ENCODE data around the gene RAB3D.

RAB3D gene

GRCh38 chr19:11373885-11374432, 34.5 kb upstream of the RAB3D start:
- Histone ChIP-seq H3K79me1 (ENCODE audit: low read depth, low read length) (peaks cover 3% of the 10 kb centered on the region), H2BK15ac (ENCODE audit: low read length) (peak overlapping the region; percentile 39), H3K14ac (ENCODE audit: low read length) (no peak overlapping the region), H3K36me3 (replicated peaks in 1 of 2; ENCODE audit: control insufficient read depth in 2 of 2, insufficient read depth in 2 of 2, low read length in 2 of 2) (peaks cover 0 to 18% of the 10 kb centered on the region in 2 donors), H3K4me2 (ENCODE audit: insufficient read depth, low read length, poor library complexity, severe bottlenecking) (peak overlapping the region; percentile 71), H2BK5ac (ENCODE audit: low read length) (no peak overlapping the region), H3K9ac (ENCODE audit: low read depth, low read length, poor library complexity) (no peak overlapping the region), H2BK12ac (ENCODE audit: low read length) (no peak overlapping the region), H4K8ac (ENCODE audit: low read depth, low read length) (no peak overlapping the region), H2BK120ac (ENCODE audit: low read depth, low read length) (peak overlapping the region; percentile 9), H3K18ac (ENCODE audit: low read length) (peak overlapping the region; percentile 77), H4K91ac (ENCODE audit: low read depth, low read length, poor library complexity) (peak overlapping the region; percentile 98), H3K27ac (replicated peaks; ENCODE audit: low read length) (peak overlapping the region; percentile 63), H3K27me3 (ENCODE audit: control insufficient read depth in 3 of 3, insufficient read depth in 3 of 3, low read depth in 1 of 3, low read length in 3 of 3) (no peaks in the 10 kb centered on the region), H3K23ac (ENCODE audit: low read depth, low read length, poor library complexity) (no peak overlapping the region), H2AFZ (ENCODE audit: low read length) (peak overlapping the region; percentile 92), H3K9me3 (replicated peaks in 1 of 2; ENCODE audit: control insufficient read depth in 2 of 2, insufficient read depth in 1 of 2, low read depth in 1 of 2, low read length in 2 of 2) (no peaks in the 10 kb centered on the region), H3K4me3 (ENCODE audit: low read length in 2 of 2) (peak overlapping the region; percentile 35 to 67), H2AK5ac (ENCODE audit: low read depth, low read length) (peak overlapping the region; percentile 53), H3K4me1 (ENCODE audit: control insufficient read depth in 2 of 2, insufficient read depth in 1 of 2, low read depth in 1 of 2, low read length in 2 of 2) (peaks cover 19 to 21% of the 10 kb centered on the region in 2 donors), H3K4ac (ENCODE audit: low read length) (no peak overlapping the region)
- WGBS, 2 donors (ENCODE audit: extremely low coverage in 2 of 2, insufficient read length in 2 of 2, insufficient replicate concordance in 1 of 2) = no CpG with 5 or more reads among the region's 11 CpGs
- no peak for DNase-seq (ENCODE audit: low spot score)

GRCh38 chr19:11373166-11373884, 33.9 kb upstream of the RAB3D start:
- Histone ChIP-seq H3K79me1 (ENCODE audit: low read depth, low read length) (peaks cover 1% of the 10 kb centered on the region), H3K18ac (ENCODE audit: low read length) (no peak overlapping the region), H2AFZ (ENCODE audit: low read length) (peak overlapping the region; percentile 92), H3K9ac (ENCODE audit: low read depth, low read length, poor library complexity) (no peak overlapping the region), H3K4me3 (ENCODE audit: low read length in 2 of 2) (peak overlapping the region; percentile 9 to 67), H3K23ac (ENCODE audit: low read depth, low read length, poor library complexity) (no peak overlapping the region), H3K4ac (ENCODE audit: low read length) (no peak overlapping the region), H2BK5ac (ENCODE audit: low read length) (no peak overlapping the region), H3K14ac (ENCODE audit: low read length) (no peak overlapping the region), H2BK15ac (ENCODE audit: low read length) (no peak overlapping the region), H2AK5ac (ENCODE audit: low read depth, low read length) (no peak overlapping the region), H4K8ac (ENCODE audit: low read depth, low read length) (no peak overlapping the region), H2BK120ac (ENCODE audit: low read depth, low read length) (no peak overlapping the region), H4K91ac (ENCODE audit: low read depth, low read length, poor library complexity) (no peak overlapping the region), H3K9me3 (replicated peaks in 1 of 2; ENCODE audit: control insufficient read depth in 2 of 2, insufficient read depth in 1 of 2, low read depth in 1 of 2, low read length in 2 of 2) (no peaks in the 10 kb centered on the region), H3K4me2 (ENCODE audit: insufficient read depth, low read length, poor library complexity, severe bottlenecking) (peak overlapping the region; percentile 71), H3K36me3 (replicated peaks in 1 of 2; ENCODE audit: control insufficient read depth in 2 of 2, insufficient read depth in 2 of 2, low read length in 2 of 2) (peaks cover 0 to 15% of the 10 kb centered on the region in 2 donors), H2BK12ac (ENCODE audit: low read length) (no peak overlapping the region), H3K27ac (replicated peaks; ENCODE audit: low read length) (peak overlapping the region; percentile 63), H3K4me1 (ENCODE audit: control insufficient read depth in 2 of 2, insufficient read depth in 1 of 2, low read depth in 1 of 2, low read length in 2 of 2) (peaks cover 17 to 21% of the 10 kb centered on the region in 2 donors), H3K27me3 (ENCODE audit: control insufficient read depth in 3 of 3, insufficient read depth in 3 of 3, low read depth in 1 of 3, low read length in 3 of 3) (no peaks in the 10 kb centered on the region)
- DNase-seq (ENCODE audit: low spot score) = peak; percentile 76
- whole genome bisulfite sequencing, 2 donors (ENCODE audit: extremely low coverage in 2 of 2, insufficient read length in 2 of 2, insufficient replicate concordance in 1 of 2) = no CpG with 5 or more reads among the region's 10 CpGs

GRCh38 chr19:11370744-11371143, 31.3 kb upstream of the RAB3D start:
- Histone ChIP-seq H2BK15ac (ENCODE audit: low read length) (no peak overlapping the region), H3K18ac (ENCODE audit: low read length) (no peak overlapping the region), H3K4me2 (ENCODE audit: insufficient read depth, low read length, poor library complexity, severe bottlenecking) (no peak overlapping the region), H2BK120ac (ENCODE audit: low read depth, low read length) (no peak overlapping the region), H3K27me3 (ENCODE audit: control insufficient read depth in 3 of 3, insufficient read depth in 3 of 3, low read depth in 1 of 3, low read length in 3 of 3) (no peaks in the 10 kb centered on the region), H3K23ac (ENCODE audit: low read depth, low read length, poor library complexity) (no peak overlapping the region), H3K79me1 (ENCODE audit: low read depth, low read length) (no peaks in the 10 kb centered on the region), H3K9me3 (replicated peaks in 1 of 2; ENCODE audit: control insufficient read depth in 2 of 2, insufficient read depth in 1 of 2, low read depth in 1 of 2, low read length in 2 of 2) (no peaks in the 10 kb centered on the region), H4K8ac (ENCODE audit: low read depth, low read length) (no peak overlapping the region), H4K91ac (ENCODE audit: low read depth, low read length, poor library complexity) (no peak overlapping the region), H3K14ac (ENCODE audit: low read length) (no peak overlapping the region), H3K4me3 (ENCODE audit: low read length in 2 of 2) (no peak overlapping the region), H3K4ac (ENCODE audit: low read length) (no peak overlapping the region), H2AK5ac (ENCODE audit: low read depth, low read length) (no peak overlapping the region), H2BK5ac (ENCODE audit: low read length) (no peak overlapping the region), H3K36me3 (replicated peaks in 1 of 2; ENCODE audit: control insufficient read depth in 2 of 2, insufficient read depth in 2 of 2, low read length in 2 of 2) (peaks cover 0 to 3% of the 10 kb centered on the region in 2 donors), H2AFZ (ENCODE audit: low read length) (no peak overlapping the region), H3K4me1 (ENCODE audit: control insufficient read depth in 2 of 2, insufficient read depth in 1 of 2, low read depth in 1 of 2, low read length in 2 of 2) (peaks cover 17 to 19% of the 10 kb centered on the region in 2 donors), H3K27ac (replicated peaks; ENCODE audit: low read length) (no peak overlapping the region), H3K9ac (ENCODE audit: low read depth, low read length, poor library complexity) (no peak overlapping the region), H2BK12ac (ENCODE audit: low read length) (no peak overlapping the region)
- no CpG with 5 or more reads among the region's 2 CpGs for WGBS, 2 donors (ENCODE audit: extremely low coverage in 2 of 2, insufficient read length in 2 of 2, insufficient replicate concordance in 1 of 2)
- DNase-seq (ENCODE audit: low spot score) = no peak

- H3K4me2 ChIP-seq (ENCODE audit: insufficient read depth, low read length, poor library complexity, severe bottlenecking) = no peak overlapping the region
- no peak overlapping the region for H2BK12ac ChIP-seq (ENCODE audit: low read length)
- no peaks in the 10 kb centered on the region for H3K79me1 ChIP-seq (ENCODE audit: low read depth, low read length)
- no peak overlapping the region for H4K91ac ChIP-seq (ENCODE audit: low read depth, low read length, poor library complexity)
- no peak overlapping the region for H2AFZ ChIP-seq (ENCODE audit: low read length)
- H2BK5ac ChIP-seq (ENCODE audit: low read length) = no peak overlapping the region
- no peak overlapping the region for H3K27ac ChIP-seq (replicated peaks; ENCODE audit: low read length)
- H3K9ac ChIP-seq (ENCODE audit: low read depth, low read length, poor library complexity) = no peak overlapping the region
- H3K23ac ChIP-seq (ENCODE audit: low read depth, low read length, poor library complexity) = no peak overlapping the region
- peaks cover 0 to 5% of the 10 kb centered on the region in 2 donors for H3K36me3 ChIP-seq (replicated peaks in 1 of 2; ENCODE audit: control insufficient read depth in 2 of 2, insufficient read depth in 2 of 2, low read length in 2 of 2)
- no peak overlapping the region for H2BK15ac ChIP-seq (ENCODE audit: low read length)
- WGBS, 2 donors (ENCODE audit: extremely low coverage in 2 of 2, insufficient read length in 2 of 2, insufficient replicate concordance in 1 of 2) = no CpG with 5 or more reads among the region's 2 CpGs
- no peak overlapping the region for H2AK5ac ChIP-seq (ENCODE audit: low read depth, low read length)
- no peak overlapping the region for H3K14ac ChIP-seq (ENCODE audit: low read length)
- no peaks in the 10 kb centered on the region for H3K4me1 ChIP-seq (ENCODE audit: control insufficient read depth in 2 of 2, insufficient read depth in 1 of 2, low read depth in 1 of 2, low read length in 2 of 2)
- no peak overlapping the region for H3K4me3 ChIP-seq (ENCODE audit: low read length in 2 of 2)
- no peak overlapping the region for H4K8ac ChIP-seq (ENCODE audit: low read depth, low read length)
- H3K18ac ChIP-seq (ENCODE audit: low read length) = no peak overlapping the region
- no peak for DNase-seq (ENCODE audit: low spot score)
- H2BK120ac ChIP-seq (ENCODE audit: low read depth, low read length) = no peak overlapping the region
- no peak overlapping the region for H3K4ac ChIP-seq (ENCODE audit: low read length)
- H3K9me3 ChIP-seq (replicated peaks in 1 of 2; ENCODE audit: control insufficient read depth in 2 of 2, insufficient read depth in 1 of 2, low read depth in 1 of 2, low read length in 2 of 2) = no peaks in the 10 kb centered on the region
- H3K27me3 ChIP-seq (ENCODE audit: control insufficient read depth in 3 of 3, insufficient read depth in 3 of 3, low read depth in 1 of 3, low read length in 3 of 3) = peaks cover 0 to under 1% (median 0%) of the 10 kb centered on the region in 3 experiments
Observed at GRCh38 chr19:11367528-11367927, 28.1 kb upstream of the RAB3D start.
